Hepatocyte (in vitro differentiated cells): Measurements from ENCODE around the gene CRHR2.

Experiments
- EZH2 ChIP-seq: fragments of 200-600 bp; sonication (generic); IDR thresholded peaks from 2 replicates; pipeline ENCODE4 v1.6.1; 2016; ENCODE audit warnings: antibody characterized with exemption, mild to moderate bottlenecking, borderline replicate concordance
- TF ChIP-seq, protein P1 (sequence below): fragments of 200-600 bp; sonication (generic); IDR thresholded peaks from 2 replicates; pipeline ENCODE4 v1.5.1; 2016; ENCODE audit warnings: antibody characterized with exemption, mild to moderate bottlenecking; ENCODE audit not compliant: poor library complexity

DNA sequence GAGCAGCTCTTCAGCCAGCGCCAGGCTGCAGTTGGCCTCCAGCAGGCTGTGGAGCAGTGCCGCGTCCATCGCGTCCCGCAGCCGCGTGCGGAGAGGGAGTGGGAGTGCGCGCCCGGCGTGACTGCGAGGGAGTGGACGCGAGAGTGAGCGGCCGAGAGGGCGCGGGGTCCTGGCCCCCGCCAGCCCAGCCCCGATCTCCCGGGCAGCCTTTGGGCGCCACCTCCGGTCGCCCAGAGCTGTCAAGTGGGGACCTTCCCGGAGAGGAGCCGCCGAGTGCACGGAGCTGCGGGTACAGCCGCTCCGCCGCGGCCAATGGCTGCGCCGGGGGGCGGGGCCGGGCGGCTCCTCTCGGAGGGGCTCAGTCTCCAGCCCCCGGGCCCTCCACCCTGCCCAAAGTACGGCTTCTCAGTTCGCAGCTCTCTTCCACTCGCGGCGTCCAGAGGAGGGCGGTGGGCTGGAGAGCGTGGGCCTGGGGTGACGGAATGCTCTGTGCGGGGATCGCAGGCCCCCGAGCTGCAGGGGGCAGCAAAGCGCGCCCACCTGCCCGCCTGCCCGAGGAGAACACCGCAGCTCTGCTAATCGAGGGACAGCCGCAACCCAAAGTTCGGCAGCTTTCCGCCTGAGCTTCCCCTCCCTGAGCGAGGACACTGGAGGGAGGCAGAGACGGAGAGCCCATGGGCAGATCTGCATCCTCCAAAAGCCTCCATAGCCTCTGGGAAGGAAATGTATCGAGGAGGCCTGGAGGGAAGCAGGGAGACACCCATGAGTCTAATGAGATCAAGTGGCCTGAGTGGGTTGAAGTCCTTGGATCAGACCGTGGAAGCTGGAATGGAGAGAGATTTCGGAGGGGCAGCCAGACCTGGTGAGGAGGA is at the start of gene CRHR2:
- TF ChIP-seq, protein P1, sequence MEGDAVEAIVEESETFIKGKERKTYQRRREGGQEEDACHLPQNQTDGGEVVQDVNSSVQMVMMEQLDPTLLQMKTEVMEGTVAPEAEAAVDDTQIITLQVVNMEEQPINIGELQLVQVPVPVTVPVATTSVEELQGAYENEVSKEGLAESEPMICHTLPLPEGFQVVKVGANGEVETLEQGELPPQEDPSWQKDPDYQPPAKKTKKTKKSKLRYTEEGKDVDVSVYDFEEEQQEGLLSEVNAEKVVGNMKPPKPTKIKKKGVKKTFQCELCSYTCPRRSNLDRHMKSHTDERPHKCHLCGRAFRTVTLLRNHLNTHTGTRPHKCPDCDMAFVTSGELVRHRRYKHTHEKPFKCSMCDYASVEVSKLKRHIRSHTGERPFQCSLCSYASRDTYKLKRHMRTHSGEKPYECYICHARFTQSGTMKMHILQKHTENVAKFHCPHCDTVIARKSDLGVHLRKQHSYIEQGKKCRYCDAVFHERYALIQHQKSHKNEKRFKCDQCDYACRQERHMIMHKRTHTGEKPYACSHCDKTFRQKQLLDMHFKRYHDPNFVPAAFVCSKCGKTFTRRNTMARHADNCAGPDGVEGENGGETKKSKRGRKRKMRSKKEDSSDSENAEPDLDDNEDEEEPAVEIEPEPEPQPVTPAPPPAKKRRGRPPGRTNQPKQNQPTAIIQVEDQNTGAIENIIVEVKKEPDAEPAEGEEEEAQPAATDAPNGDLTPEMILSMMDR = peak; percentile 55
- TF ChIP-seq EZH2 = no peak
